K562 (cell line): ENCODE data around the gene FGFBP2. TPM values are rescaled to one million over a fixed set of nuclear protein-coding genes. Genes with fewer than 3 reads are reported as not detected.

Experiments used
- CTCFL ChIP-seq: IDR thresholded peaks from 2 replicates; pipeline ENCODE4 v1.6.1; 2011; ENCODE audit warnings: borderline replicate concordance, low read depth, mild to moderate bottlenecking, moderate library complexity, low read length; ENCODE audit not compliant: insufficient read depth, poor library complexity, severe bottlenecking
- NR0B1 ChIP-seq: fragments of 450-650 bp; IDR thresholded peaks from one replicate; pipeline ENCODE4 v1.6.1; 2018; ENCODE audit warnings: mild to moderate bottlenecking, moderate library complexity; ENCODE audit not compliant: partially characterized antibody
- THRAP3 ChIP-seq: fragments of 450-650 bp; IDR thresholded peaks from 2 replicates; pipeline ENCODE4 v1.6.1; 2016; ENCODE audit warnings: mild to moderate bottlenecking, inconsistent platforms, borderline replicate concordance
- ZBTB5 ChIP-seq: fragments of 450-650 bp; IDR thresholded peaks from 2 replicates; pipeline ENCODE4 v1.6.1; 2017; ENCODE audit warnings: antibody characterized with exemption
- ZNF407 ChIP-seq: fragments of 450-650 bp; IDR thresholded peaks from 2 replicates; pipeline ENCODE4 v1.6.1; 2016; ENCODE audit warnings: low read depth
- ZNF609 ChIP-seq: sonication (generic); formaldehyde crosslinking; IDR thresholded peaks from 2 replicates; pipeline ENCODE4 v1.8.1; 2023; ENCODE audit warnings: missing genetic modification reagents, mild to moderate bottlenecking, borderline replicate concordance
- polyA plus RNA-seq, 8 experiments: library from polyadenylated mRNA; depleted of rRNA in 4 of 8; stranded (reverse) in 5 of 8; unstranded in 3 of 8; fragments of >200 nt; fragmentation: Nextera tagmentation in 2 of 8; fragmentation: Illumina TruSeq in 1 of 8; extraction: Ambion mirVana in 2 of 8; extraction: Trizol in 1 of 8; gene quantifications; 2 replicates each; pipeline versions ENCODE4 v1.2.1 to v1.2.3, GENCODE V29; 2011 to 2014; ENCODE audit warnings: inconsistent platforms in 1 of 8, missing spikeins in 1 of 8
- total RNA-seq, 7 experiments: library from RNA; depleted of rRNA in 6 of 7; stranded (reverse); fragments of >200 nt in 6 of 7; fragmentation: Illumina TruSeq in 2 of 7; extraction: Trizol in 2 of 7; gene quantifications; 2 replicates each; pipeline versions ENCODE4 v1.2.1 to v1.2.3, GENCODE V29; 2011 to 2021; ENCODE audit warnings: low replicate concordance in 1 of 7

Gene FGFBP2
- total and polyA plus RNA-seq, 9 of the 15 experiments (the other 6 are each of a cell fraction or from before 2014, with no cell fraction given): not detected

GRCh38 chr4:15958562-15958961 lies 4.4 kb downstream of the FGFBP2 start (continued):
- TF ChIP-seq ZBTB5: no peak
- no peak for TF ChIP-seq ZNF407
- TF ChIP-seq THRAP3: no peak
- TF ChIP-seq CTCFL: no peak
- TF ChIP-seq ZNF609 (CRISPR knock-in tag): no peak
- TF ChIP-seq NR0B1: no peak
